Parathyroid adenoma (tissue), 2 donors: ENCODE results near the gene MSS51.

Experiments used
- H2AFZ ChIP-seq: fragments of 300-600 bp; sonication (generic); one replicate; pipeline ENCODE4 v1.7.0; 2017; ENCODE audit warnings: antibody characterized with exemption, mild to moderate bottlenecking
- H3K27ac ChIP-seq: fragments of 300-600 bp; sonication (generic); one replicate; pipeline ENCODE4 v1.7.0; 2017
- H3K27me3 ChIP-seq: fragments of 300-600 bp; sonication (generic); one replicate; pipeline ENCODE4 v1.7.0; 2017; ENCODE audit warnings: low read length; ENCODE audit not compliant: control insufficient read depth, insufficient read depth
- H3K36me3 ChIP-seq: fragments of 300-600 bp; sonication (generic); one replicate; pipeline ENCODE4 v1.7.0; 2017; ENCODE audit warnings: low read length; ENCODE audit not compliant: control insufficient read depth, insufficient read depth
- H3K4me1 ChIP-seq: fragments of 300-600 bp; sonication (generic); one replicate; pipeline ENCODE4 v1.7.0; 2017; ENCODE audit warnings: control low read depth
- H3K4me2 ChIP-seq: fragments of 300-600 bp; sonication (generic); one replicate; pipeline ENCODE4 v1.7.0; 2017; ENCODE audit warnings: low read length
- H3K4me3 ChIP-seq: fragments of 300-600 bp; sonication (generic); one replicate; pipeline ENCODE4 v1.7.0; 2017; ENCODE audit warnings: low read depth, low read length
- H3K79me2 ChIP-seq: fragments of 300-600 bp; sonication (generic); one replicate; pipeline ENCODE4 v1.7.0; 2017; ENCODE audit warnings: control low read depth
- H3K9ac ChIP-seq: fragments of 300-600 bp; sonication (generic); one replicate; pipeline ENCODE4 v1.7.0; 2017; ENCODE audit warnings: mild to moderate bottlenecking
- H3K9me3 ChIP-seq: fragments of 300-600 bp; sonication (generic); one replicate; pipeline ENCODE4 v1.7.0; 2017; ENCODE audit warnings: low read length; ENCODE audit not compliant: control insufficient read depth
- TF ChIP-seq, protein P1 (sequence below): fragments of 300-600 bp; sonication (generic); IDR thresholded peaks from one replicate; pipeline ENCODE4 v1.7.0; 2017; ENCODE audit warnings: antibody characterized with exemption, mild to moderate bottlenecking
- donor health status: primary hyperparathyroidism.

MSS51 gene

DNA sequence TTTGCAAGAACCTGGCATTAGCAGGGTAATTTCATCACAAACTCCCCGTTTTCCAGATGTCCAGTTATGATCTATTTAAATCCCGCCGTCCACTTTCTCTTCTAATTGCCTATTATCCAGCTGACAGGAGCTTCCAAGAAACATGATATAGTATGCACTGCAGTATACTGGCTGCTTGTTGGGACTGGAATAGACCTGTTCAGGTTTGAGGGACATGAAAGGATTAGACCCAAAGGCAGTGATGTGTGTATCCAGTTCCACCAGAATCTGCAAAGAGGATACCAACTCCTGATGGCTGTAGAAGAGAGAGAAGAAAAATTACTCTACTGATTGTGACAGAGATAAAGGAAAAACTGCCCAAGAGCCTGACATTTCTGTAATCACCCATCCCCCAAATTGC lies 8.9 kb downstream of the MSS51 start:
- H3K27ac ChIP-seq: no peak overlapping the region
- TF ChIP-seq, protein P1, sequence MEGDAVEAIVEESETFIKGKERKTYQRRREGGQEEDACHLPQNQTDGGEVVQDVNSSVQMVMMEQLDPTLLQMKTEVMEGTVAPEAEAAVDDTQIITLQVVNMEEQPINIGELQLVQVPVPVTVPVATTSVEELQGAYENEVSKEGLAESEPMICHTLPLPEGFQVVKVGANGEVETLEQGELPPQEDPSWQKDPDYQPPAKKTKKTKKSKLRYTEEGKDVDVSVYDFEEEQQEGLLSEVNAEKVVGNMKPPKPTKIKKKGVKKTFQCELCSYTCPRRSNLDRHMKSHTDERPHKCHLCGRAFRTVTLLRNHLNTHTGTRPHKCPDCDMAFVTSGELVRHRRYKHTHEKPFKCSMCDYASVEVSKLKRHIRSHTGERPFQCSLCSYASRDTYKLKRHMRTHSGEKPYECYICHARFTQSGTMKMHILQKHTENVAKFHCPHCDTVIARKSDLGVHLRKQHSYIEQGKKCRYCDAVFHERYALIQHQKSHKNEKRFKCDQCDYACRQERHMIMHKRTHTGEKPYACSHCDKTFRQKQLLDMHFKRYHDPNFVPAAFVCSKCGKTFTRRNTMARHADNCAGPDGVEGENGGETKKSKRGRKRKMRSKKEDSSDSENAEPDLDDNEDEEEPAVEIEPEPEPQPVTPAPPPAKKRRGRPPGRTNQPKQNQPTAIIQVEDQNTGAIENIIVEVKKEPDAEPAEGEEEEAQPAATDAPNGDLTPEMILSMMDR: no peak
- H3K4me3 ChIP-seq: no peak overlapping the region
- no peaks in the 10 kb centered on the region for H3K27me3 ChIP-seq
- H3K4me2 ChIP-seq: peak overlapping the region; percentile 38
- no peaks in the 10 kb centered on the region for H3K4me1 ChIP-seq
- no peak overlapping the region for H2AFZ ChIP-seq
- no peaks in the 10 kb centered on the region for H3K79me2 ChIP-seq
- no peaks in the 10 kb centered on the region for H3K9me3 ChIP-seq
- no peak overlapping the region for H3K9ac ChIP-seq
- H3K36me3 ChIP-seq: no peaks in the 10 kb centered on the region

DNA sequence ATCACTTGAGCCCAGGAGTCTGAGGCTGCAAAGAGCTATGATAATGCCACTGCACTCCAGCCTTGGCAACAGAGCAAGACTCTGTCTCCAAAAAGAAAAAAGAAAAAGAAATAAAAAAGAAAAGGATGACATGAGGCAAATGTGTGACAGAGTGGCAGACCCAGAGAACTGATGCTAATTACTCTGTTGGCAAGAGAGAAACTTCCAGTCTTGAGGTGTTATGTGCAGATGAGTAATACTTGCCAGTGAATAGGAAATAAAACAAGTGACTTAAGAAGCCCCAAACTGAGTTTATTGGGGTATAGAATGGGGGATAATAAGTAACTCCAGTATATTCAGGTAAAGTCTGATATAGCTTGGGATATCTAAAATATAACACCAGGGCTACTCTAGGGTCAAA lies 10.1 kb downstream of the MSS51 start:
- no peaks in the 10 kb centered on the region for H3K9me3 ChIP-seq
- H3K9ac ChIP-seq: no peak overlapping the region
- H3K4me3 ChIP-seq: no peak overlapping the region
- TF ChIP-seq, protein P1: no peak
- H3K4me1 ChIP-seq: peaks cover 6% of the 10 kb centered on the region
- H3K27me3 ChIP-seq: no peaks in the 10 kb centered on the region
- H3K79me2 ChIP-seq: no peaks in the 10 kb centered on the region
- no peak overlapping the region for H3K27ac ChIP-seq
- no peak overlapping the region for H3K4me2 ChIP-seq
- no peaks in the 10 kb centered on the region for H3K36me3 ChIP-seq
- no peak overlapping the region for H2AFZ ChIP-seq

DNA sequence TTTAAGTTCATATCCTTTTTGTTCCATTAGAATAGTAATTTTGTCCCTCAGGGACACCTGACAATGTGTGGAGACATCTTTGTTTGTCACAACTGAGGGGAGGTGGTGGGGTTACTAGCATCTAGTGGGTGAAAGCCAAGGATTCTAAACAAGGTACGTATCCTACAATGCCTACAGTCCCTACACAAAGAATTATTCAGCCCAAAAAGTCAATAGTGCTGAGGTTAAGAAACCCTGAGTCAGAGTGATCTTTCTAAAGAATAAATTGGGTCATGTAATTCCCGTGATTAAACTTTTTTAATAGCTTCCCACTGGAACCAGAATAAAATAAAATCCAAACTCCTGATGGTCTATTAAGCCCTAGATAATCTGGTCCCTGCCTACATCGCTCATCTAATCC lies 16.8 kb downstream of the MSS51 start:
- TF ChIP-seq, protein P1: no peak
- Histone ChIP-seq H3K4me3 (no peak overlapping the region), H3K4me1 (peaks cover 11% of the 10 kb centered on the region), H2AFZ (no peak overlapping the region), H3K9me3 (no peaks in the 10 kb centered on the region), H3K36me3 (no peaks in the 10 kb centered on the region), H3K27me3 (no peaks in the 10 kb centered on the region), H3K79me2 (peaks cover 7% of the 10 kb centered on the region), H3K4me2 (no peak overlapping the region), H3K27ac (no peak overlapping the region), H3K9ac (no peak overlapping the region)

DNA sequence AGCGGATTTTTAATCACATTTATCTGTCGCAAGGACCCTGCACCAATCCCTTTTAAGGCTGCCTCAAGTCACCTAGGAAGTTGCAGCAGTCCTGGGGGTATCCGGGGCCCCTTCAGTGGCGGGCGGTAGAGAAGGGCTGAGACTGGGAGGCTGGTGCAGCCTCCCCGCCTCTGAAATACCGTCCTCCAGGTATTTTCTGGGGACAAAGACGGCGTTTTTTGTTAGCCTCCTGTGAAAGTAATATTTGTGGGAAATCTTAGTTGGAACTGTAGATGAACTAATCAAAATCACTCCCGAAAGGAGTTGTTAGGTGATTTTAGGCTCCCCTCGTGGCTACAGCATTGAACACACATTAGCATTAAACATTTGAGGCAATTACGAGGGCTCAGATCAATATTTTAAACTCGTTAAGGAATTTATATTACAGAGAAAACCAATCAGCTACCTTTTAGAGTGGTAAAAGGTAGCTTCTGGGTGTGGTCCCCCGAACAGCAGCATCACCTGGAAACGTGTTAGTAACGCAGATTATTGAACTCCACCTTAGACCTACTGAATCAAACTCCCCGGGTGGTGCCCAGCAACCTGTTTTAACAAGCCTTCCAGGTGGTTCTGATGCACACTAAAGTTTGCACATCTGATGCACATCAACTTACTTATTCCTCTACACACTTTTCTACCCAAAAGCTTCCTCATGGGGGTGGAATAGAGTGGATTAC lies 19.0 kb downstream of the MSS51 start:
- H3K9me3 ChIP-seq: no peaks in the 10 kb centered on the region
- H3K27ac ChIP-seq: peak overlapping the region; percentile 95
- H3K36me3 ChIP-seq: no peaks in the 10 kb centered on the region
- no peak overlapping the region for H3K9ac ChIP-seq
- H3K4me1 ChIP-seq: peaks cover 11% of the 10 kb centered on the region
- no peaks in the 10 kb centered on the region for H3K27me3 ChIP-seq
- peak overlapping the region; percentile 88 for H3K4me3 ChIP-seq
- H3K79me2 ChIP-seq: peaks cover 28% of the 10 kb centered on the region
- TF ChIP-seq, protein P1: no peak
- H2AFZ ChIP-seq: peak overlapping the region; percentile 86
- peak overlapping the region; percentile 86 for H3K4me2 ChIP-seq
